Mesothelial cell of epicardium (in vitro differentiated cells): ENCODE data around the gene MUC20. TPM values are rescaled to one million over a fixed set of nuclear protein-coding genes. Genes with fewer than 3 reads are reported as not detected.
"Not testable (repeated sequence)": the region's sequence is repeated elsewhere in the genome, so short reads cannot be mapped to it uniquely, and the experiment has no call there.

Source experiments
- DNase-seq, 2 experiments: peaks; one replicate each; pipeline ENCODE4 v3.0.0; 2021; ENCODE audit warnings: low spot score in 2 of 2; ENCODE audit not compliant: unreplicated experiment in 2 of 2
- H3K27ac Mint-ChIP-seq: 2 replicates; pipeline ENCODE4 v1.8.0; 2021; ENCODE audit warnings: mixed read lengths
- H3K27me3 Mint-ChIP-seq: 2 replicates; pipeline ENCODE4 v1.8.0; 2021; ENCODE audit warnings: low read depth, mixed read lengths
- H3K36me3 Mint-ChIP-seq: 2 replicates; pipeline ENCODE4 v1.8.0; 2021; ENCODE audit warnings: mixed read lengths
- H3K4me1 Mint-ChIP-seq: 2 replicates; pipeline ENCODE4 v1.8.0; 2021; ENCODE audit warnings: mixed read lengths
- H3K4me3 Mint-ChIP-seq: 2 replicates; pipeline ENCODE4 v1.8.0; 2021; ENCODE audit warnings: mild to moderate bottlenecking, moderate library complexity, mixed read lengths
- H3K9me3 Mint-ChIP-seq: 2 replicates; pipeline ENCODE4 v1.8.0; 2021; ENCODE audit warnings: mixed read lengths
- total RNA-seq: library from RNA; stranded (reverse); gene quantifications from 3 replicates; pipeline ENCODE4 v1.2.1, GENCODE V29; 2021
- TF ChIP-seq, protein P1 (sequence below): fragments of 200-600 bp; sonication (generic); IDR thresholded peaks from one replicate; pipeline ENCODE4 v1.5.0; 2021; ENCODE audit warnings: antibody characterized with exemption; ENCODE audit not compliant: unreplicated experiment

Gene MUC20
- total RNA-seq, 1 donor from 2014 or later, result 11.7 TPM

- H3K36me3 Mint-ChIP-seq, result peaks cover 20% of the 10 kb centered on the region
- TF ChIP-seq, protein P1, sequence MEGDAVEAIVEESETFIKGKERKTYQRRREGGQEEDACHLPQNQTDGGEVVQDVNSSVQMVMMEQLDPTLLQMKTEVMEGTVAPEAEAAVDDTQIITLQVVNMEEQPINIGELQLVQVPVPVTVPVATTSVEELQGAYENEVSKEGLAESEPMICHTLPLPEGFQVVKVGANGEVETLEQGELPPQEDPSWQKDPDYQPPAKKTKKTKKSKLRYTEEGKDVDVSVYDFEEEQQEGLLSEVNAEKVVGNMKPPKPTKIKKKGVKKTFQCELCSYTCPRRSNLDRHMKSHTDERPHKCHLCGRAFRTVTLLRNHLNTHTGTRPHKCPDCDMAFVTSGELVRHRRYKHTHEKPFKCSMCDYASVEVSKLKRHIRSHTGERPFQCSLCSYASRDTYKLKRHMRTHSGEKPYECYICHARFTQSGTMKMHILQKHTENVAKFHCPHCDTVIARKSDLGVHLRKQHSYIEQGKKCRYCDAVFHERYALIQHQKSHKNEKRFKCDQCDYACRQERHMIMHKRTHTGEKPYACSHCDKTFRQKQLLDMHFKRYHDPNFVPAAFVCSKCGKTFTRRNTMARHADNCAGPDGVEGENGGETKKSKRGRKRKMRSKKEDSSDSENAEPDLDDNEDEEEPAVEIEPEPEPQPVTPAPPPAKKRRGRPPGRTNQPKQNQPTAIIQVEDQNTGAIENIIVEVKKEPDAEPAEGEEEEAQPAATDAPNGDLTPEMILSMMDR, result no peak
- DNase-seq, result no peak
- H3K9me3 Mint-ChIP-seq, result peaks cover 7% of the 10 kb centered on the region
- peaks cover 7% of the 10 kb centered on the region for H3K4me1 Mint-ChIP-seq
- H3K27ac Mint-ChIP-seq, result no peak overlapping the region
- no peak overlapping the region for H3K4me3 Mint-ChIP-seq
- H3K27me3 Mint-ChIP-seq, result no peaks in the 10 kb centered on the region
Observed at GRCh38 chr3:195715134-195715533, 5.6 kb upstream of the MUC20 start.

DNA sequence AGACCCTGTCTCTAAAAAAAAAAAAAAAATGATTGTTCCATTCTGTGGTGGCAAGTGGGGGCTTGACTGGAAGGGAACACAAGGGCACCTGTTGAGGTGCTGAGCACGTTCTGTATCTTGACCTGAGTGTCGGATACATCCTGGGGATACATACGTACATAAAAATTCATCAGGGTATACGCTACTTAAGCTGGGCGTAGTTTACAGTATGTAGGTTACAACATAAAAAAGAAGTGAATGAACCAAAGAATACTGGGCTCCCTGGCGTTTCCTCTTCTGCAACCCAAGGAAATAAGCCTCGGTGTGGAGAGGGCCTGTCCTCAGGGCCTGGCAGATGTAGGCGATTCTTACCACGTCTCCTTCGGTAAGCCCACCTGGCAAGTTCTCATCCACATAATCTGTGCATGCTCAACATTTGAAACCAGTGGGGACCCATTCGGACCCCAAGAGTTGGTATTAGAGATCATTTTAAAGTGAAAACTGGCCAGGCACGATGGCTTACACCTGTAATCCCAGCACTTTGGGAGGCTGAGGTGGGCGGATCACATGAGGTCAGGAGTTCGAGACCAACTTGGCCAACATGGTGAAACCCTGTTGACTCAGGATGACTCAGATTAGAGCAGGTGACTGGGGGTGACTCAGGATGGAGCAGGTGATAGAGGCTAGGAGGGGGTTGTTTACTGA is 5.1 kb upstream of the MUC20 start:
- DNase-seq, result no peak
- Mint-ChIP-seq H3K27me3 (no peaks in the 10 kb centered on the region), H3K9me3 (peaks cover 7% of the 10 kb centered on the region), H3K36me3 (peaks cover 18% of the 10 kb centered on the region), H3K27ac (no peak overlapping the region), H3K4me3 (no peak overlapping the region), H3K4me1 (peaks cover 11% of the 10 kb centered on the region)
- TF ChIP-seq, protein P1, result no peak

DNA sequence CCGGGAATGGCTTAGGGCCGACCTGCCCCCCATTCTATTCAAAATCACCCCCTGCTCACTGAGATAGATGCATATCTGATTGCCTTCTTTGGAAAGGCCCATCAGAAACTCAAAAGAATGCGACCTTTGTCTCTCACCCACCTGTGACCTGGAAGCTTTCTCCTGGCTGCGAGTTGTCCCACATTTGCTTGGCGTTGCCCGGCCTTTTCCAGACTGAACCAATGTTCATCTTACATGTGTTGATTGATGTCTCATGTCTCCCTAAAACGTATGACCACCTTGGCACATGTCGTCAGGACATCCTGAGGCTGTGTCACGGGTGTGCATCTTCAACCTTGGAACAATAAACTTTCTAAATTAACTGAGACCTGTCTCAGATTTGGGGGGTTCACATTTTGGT is 3.4 kb upstream of the MUC20 start:
- H3K36me3 Mint-ChIP-seq, result peaks cover 16% of the 10 kb centered on the region
- DNase-seq, result no peak

GRCh38 chr3:195717852-195718476 is 2.8 kb upstream of the MUC20 start:
- H3K9me3 Mint-ChIP-seq, result peaks cover 7% of the 10 kb centered on the region
- no peaks in the 10 kb centered on the region for H3K27me3 Mint-ChIP-seq
- peaks cover 19% of the 10 kb centered on the region for H3K4me1 Mint-ChIP-seq
- H3K36me3 Mint-ChIP-seq, result peaks cover 16% of the 10 kb centered on the region
- TF ChIP-seq, protein P1, result no peak
- DNase-seq, result no peak
- H3K27ac Mint-ChIP-seq, result no peak overlapping the region
- no peak overlapping the region for H3K4me3 Mint-ChIP-seq

More for the DNA sequence above, 3.4 kb upstream of the MUC20 start:
- Mint-ChIP-seq H3K27ac (no peak overlapping the region), H3K4me1 (peaks cover 19% of the 10 kb centered on the region), H3K27me3 (no peaks in the 10 kb centered on the region), H3K9me3 (peaks cover 7% of the 10 kb centered on the region), H3K4me3 (no peak overlapping the region)
- TF ChIP-seq, protein P1, result no peak

GRCh38 chr3:195718477-195718984 is 2.2 kb upstream of the MUC20 start:
- peaks cover 19% of the 10 kb centered on the region for H3K4me1 Mint-ChIP-seq
- TF ChIP-seq, protein P1, result no peak
- peaks cover 16% of the 10 kb centered on the region for H3K36me3 Mint-ChIP-seq
- H3K4me3 Mint-ChIP-seq, result no peak overlapping the region
- H3K9me3 Mint-ChIP-seq, result peaks cover 7% of the 10 kb centered on the region
- no peaks in the 10 kb centered on the region for H3K27me3 Mint-ChIP-seq
- DNase-seq, result no peak
- H3K27ac Mint-ChIP-seq, result peak overlapping the region; percentile 30

GRCh38 chr3:195719514-195720254 is 1.1 kb upstream of the MUC20 start:
- Mint-ChIP-seq H3K27ac (peak overlapping the region; percentile 96), H3K36me3 (peaks cover 12% of the 10 kb centered on the region), H3K4me1 (peaks cover 19% of the 10 kb centered on the region)
- H3K27me3 Mint-ChIP-seq, DNase-seq, H3K9me3 Mint-ChIP-seq, H3K4me3 Mint-ChIP-seq: not testable (repeated sequence)

DNA sequence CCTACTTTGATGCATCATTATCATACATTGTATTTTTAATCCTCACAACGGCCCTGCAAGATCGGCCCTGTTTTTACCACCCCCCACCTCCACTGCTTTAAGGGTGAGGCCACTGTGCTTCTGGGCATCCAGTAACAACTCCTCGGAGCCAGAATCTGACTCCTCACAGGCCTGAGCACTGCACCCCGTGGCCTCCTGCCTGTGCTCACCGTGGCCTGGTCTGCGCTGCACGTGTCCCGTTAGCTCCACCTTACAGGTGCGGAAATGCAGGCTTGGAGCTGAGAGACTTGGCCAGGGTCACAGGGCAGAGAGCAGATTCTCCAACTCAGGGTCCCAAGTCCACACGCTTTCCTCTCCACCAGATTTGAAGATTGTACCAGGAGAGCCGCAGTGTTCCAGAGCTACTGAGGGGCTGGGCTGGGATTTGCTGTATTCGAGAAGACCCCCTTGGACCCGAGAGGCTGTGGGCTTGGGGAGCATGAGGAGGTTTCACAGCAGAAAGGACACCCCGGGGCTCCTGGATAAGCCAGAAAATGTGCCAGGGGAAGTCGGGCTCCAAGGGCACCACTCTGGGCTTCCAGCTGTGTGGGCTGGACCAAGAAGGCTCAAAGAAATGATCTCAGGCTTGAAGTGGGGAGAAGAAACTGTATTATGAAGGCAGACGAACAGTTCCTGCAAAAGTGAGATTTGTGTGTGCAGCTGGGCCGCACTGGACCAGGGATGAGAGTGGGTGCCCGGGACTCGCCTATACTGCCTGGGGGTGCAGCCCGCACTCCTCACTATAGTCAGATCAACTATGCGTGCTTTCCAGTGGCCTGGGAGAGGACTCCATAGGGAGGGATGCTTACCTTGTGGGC is 1.6 kb downstream of the MUC20 start:
- not testable (repeated sequence) for H3K27me3 Mint-ChIP-seq, DNase-seq, H3K36me3 Mint-ChIP-seq, H3K9me3 Mint-ChIP-seq, H3K4me3 Mint-ChIP-seq
- Mint-ChIP-seq H3K27ac (peak overlapping the region; percentile 86), H3K4me1 (peaks cover 19% of the 10 kb centered on the region)

- H3K9me3 Mint-ChIP-seq, DNase-seq, H3K27ac Mint-ChIP-seq, H3K36me3 Mint-ChIP-seq, H3K4me3 Mint-ChIP-seq, H3K27me3 Mint-ChIP-seq: not testable (repeated sequence)
- H3K4me1 Mint-ChIP-seq, result peaks cover 21% of the 10 kb centered on the region
Observed at GRCh38 chr3:195722996-195723345, 2.2 kb downstream of the MUC20 start.
